ENCODE results near the gene DSC1. TPM values are rescaled to one million over a fixed set of nuclear protein-coding genes. Genes with fewer than 3 reads are reported as not detected.

Gene DSC1
- total and polyA plus RNA-seq, 10 of the 15 experiments (the other 5 are each of a cell fraction or from before 2014, with no cell fraction given), result 0.24 to 0.84 (median 0.44) TPM; not detected in 1

- 14% methylated on average over 3 of the region's 3 CpGs for WGBS (ENCODE audit: insufficient coverage, insufficient replicate concordance, low lambda C conversion rate, missing lambda C conversion rate)
- Histone ChIP-seq H3K4me3 (no peak overlapping the region), H3K27ac (ENCODE audit: control insufficient read depth, insufficient read depth) (no peak overlapping the region), H3K9me3 (replicated peaks; ENCODE audit: control insufficient read depth, insufficient read depth, low read length) (no peaks in the 10 kb centered on the region), H3K9ac (ENCODE audit: control insufficient read depth, insufficient read depth, low read length) (no peak overlapping the region), H2AFZ (ENCODE audit: control insufficient read depth, low read depth, low read length) (no peak overlapping the region), H4K20me1 (ENCODE audit: control insufficient read depth, insufficient read depth) (no peaks in the 10 kb centered on the region), H3K79me2 (ENCODE audit: control insufficient read depth, insufficient read depth, low read length) (no peaks in the 10 kb centered on the region), H3K4me1 (ENCODE audit: control insufficient read depth, insufficient read depth, low read length) (no peaks in the 10 kb centered on the region), H3K36me3 (ENCODE audit: control insufficient read depth in 2 of 2, insufficient read depth in 2 of 2, low read length in 1 of 2) (no peaks in the 10 kb centered on the region), H3K4me2 (ENCODE audit: control insufficient read depth, insufficient read depth) (no peak overlapping the region), H3K27me3 (replicated peaks in 1 of 2; ENCODE audit: control insufficient read depth in 2 of 2, insufficient read depth in 2 of 2, low read length in 1 of 2) (no peaks in the 10 kb centered on the region)
- SMC1A ChIA-PET (ENCODE audit: uncharacterized antibody, unreplicated experiment), result no interaction called here
- FAIRE-seq (no peak), DNase-seq (ENCODE audit: low read depth, low spot score) (no peak), ATAC-seq (no peak)
- in situ Hi-C loops (cut with MboI), result no loop called here
- RAD21 ChIA-PET (ENCODE audit: unreplicated experiment), result no interaction called here
- BruUV-seq (replicated peaks), result no TSS peak
- TF ChIP-seq SREBF2 (IDR thresholded peaks at IDR 0.05; ENCODE audit: low read length) (no peak), TCF12 (IDR thresholded peaks at IDR 0.05; ENCODE audit: low read depth, low read length) (no peak), MAX (IDR thresholded peaks at IDR 0.05; ENCODE audit: low read depth, low read length) (no peak), MXI1 (IDR thresholded peaks at IDR 0.05; ENCODE audit: low read depth, low read length) (no peak), RELA (IDR thresholded peaks at IDR 0.05; ENCODE audit: borderline replicate concordance, partially characterized antibody) (no peak), PAX8 (IDR thresholded peaks at IDR 0.05) (no peak), ETV6 (conservative IDR thresholded peaks at IDR 0.05 in 1 of 2, IDR thresholded peaks at IDR 0.05 in 1 of 2; ENCODE audit: borderline replicate concordance in 1 of 2, low read depth in 1 of 2) (no peak), JUNB (IDR thresholded peaks at IDR 0.05) (no peak), KLF5 (IDR thresholded peaks at IDR 0.05; ENCODE audit: partially characterized antibody) (no peak), ZNF592 (IDR thresholded peaks at IDR 0.05) (no peak), ZNF217 (IDR thresholded peaks at IDR 0.05) (no peak), NFYA (IDR thresholded peaks at IDR 0.05; ENCODE audit: borderline replicate concordance, low read depth, low read length) (no peak), STAT3 (IDR thresholded peaks at IDR 0.05; ENCODE audit: low read depth, low read length) (no peak), RELB (IDR thresholded peaks at IDR 0.05; ENCODE audit: low read depth) (no peak), NFYB (IDR thresholded peaks at IDR 0.05; ENCODE audit: insufficient read depth, low read depth, low read length) (no peak), TCF3 (IDR thresholded peaks at IDR 0.05; ENCODE audit: borderline replicate concordance, insufficient read depth, low read depth, low read length) (no peak), RFX5 (IDR thresholded peaks at IDR 0.05; ENCODE audit: low read depth, low read length) (no peak), HCFC1 (IDR thresholded peaks at IDR 0.05; ENCODE audit: low read length) (no peak)
- intact Hi-C loops (cut with micrococcal nuclease; ENCODE audit: unreplicated experiment), result loop anchor here (10.0 kb wide), 1 partner anchor 292 kb away; no protein-coding TSS in a partner anchor
- CTCF ChIA-PET, result no interaction called here
- POLR2A ChIA-PET, result no interaction called here
Observed at GRCh38 chr18:31093294-31093693, 69.4 kb downstream of the DSC1 start.
